Panc1 (cell line): ENCODE measurements around the gene BAMBI. TPM values are rescaled to one million over a fixed set of nuclear protein-coding genes. Genes with fewer than 3 reads are reported as not detected.

Experiments used
- ATAC-seq: fragments of 200-7000 bp; cut with Tn5 transposase; 2 replicates; pipeline ENCODE4 v1.9.1; 2020; ENCODE audit warnings: mild to moderate bottlenecking, moderate library complexity
- BruUV-seq: library from RNA; stranded (reverse); fragments of 400-500 nt; replicated peaks from 2 replicates; lab custom pipeline; 2021; lab: Mats Ljungman, UMichigan
- CTCF ChIA-PET: fragments of 300-600 bp; sonication (Branson Sonifier 250); formaldehyde crosslinking; loops from one replicate; lab custom pipeline; 2022; ENCODE audit warnings: antibody characterized with exemption; lab: Charles Lee
- POLR2A ChIA-PET: fragments of 300-600 bp; sonication (Branson Sonifier 250); formaldehyde crosslinking; loops from one replicate; lab custom pipeline; 2022; ENCODE audit warnings: antibody characterized with exemption; lab: Charles Lee
- DNase-seq: peaks from one replicate; pipeline ENCODE4 v3.0.0-alpha.2; 2010; ENCODE audit warnings: low read depth, low spot score
- H3K27ac ChIP-seq: 2 replicates; pipeline ENCODE4 v1.5.1; 2011; ENCODE audit warnings: mild to moderate bottlenecking, low read length, inconsistent platforms
- H3K27me3 ChIP-seq: fragments of 200-500 bp; sonication (Bioruptor generic); 2 replicates; pipeline ENCODE4 v1.6.0; 2014; ENCODE audit warnings: low read length, inconsistent platforms; ENCODE audit not compliant: control insufficient read depth, insufficient read depth
- H3K36me3 ChIP-seq: fragments of 200-500 bp; sonication (Bioruptor generic); 2 replicates; pipeline ENCODE4 v1.5.1; 2014; ENCODE audit warnings: inconsistent platforms, mild to moderate bottlenecking, low read length, moderate library complexity; ENCODE audit not compliant: control insufficient read depth, insufficient read depth
- H3K4me1 ChIP-seq: 2 replicates; pipeline ENCODE4 v1.5.1; 2011; ENCODE audit warnings: inconsistent platforms, mild to moderate bottlenecking, low read length, moderate library complexity; ENCODE audit not compliant: control insufficient read depth, insufficient read depth
- H3K4me3 ChIP-seq, 2 experiments: 2 replicates each; pipeline ENCODE4 v1.5.1; 2011 to 2012; ENCODE audit warnings: low read depth in 2 of 2, low read length in 2 of 2, mild to moderate bottlenecking in 2 of 2, inconsistent platforms in 1 of 2, moderate library complexity in 1 of 2
- H3K9me3 ChIP-seq: fragments of 200-500 bp; sonication (Bioruptor generic); 2 replicates; pipeline ENCODE4 v1.5.1; 2014; ENCODE audit warnings: low read depth, mild to moderate bottlenecking, inconsistent platforms, low read length, moderate library complexity; ENCODE audit not compliant: control insufficient read depth, insufficient read depth
- CTCF ChIP-seq: fragments of 450-650 bp; IDR thresholded peaks from 2 replicates; pipeline ENCODE4 v1.5.1; 2017; ENCODE audit warnings: mild to moderate bottlenecking
- POLR2AphosphoS5 ChIP-seq: IDR thresholded peaks from 2 replicates; pipeline ENCODE4 v1.6.1; 2012; ENCODE audit warnings: mild to moderate bottlenecking, low read depth, low read length, moderate library complexity
- REST ChIP-seq, 2 experiments: IDR thresholded peaks; 2 replicates each; pipeline ENCODE4 v1.6.1; 2011 to 2012; ENCODE audit warnings: low read depth in 2 of 2, control low read depth in 1 of 2, low read length in 1 of 2, mild to moderate bottlenecking in 1 of 2, moderate library complexity in 1 of 2; ENCODE audit not compliant: insufficient read depth in 1 of 2
- SIN3A ChIP-seq: IDR thresholded peaks from 2 replicates; pipeline ENCODE4 v1.6.1; 2012; ENCODE audit warnings: low read depth, mild to moderate bottlenecking, low read length, moderate library complexity, borderline replicate concordance; ENCODE audit not compliant: insufficient read depth
- TCF7L2 ChIP-seq: IDR thresholded peaks from 2 replicates; pipeline ENCODE4 v1.6.1; 2011; ENCODE audit warnings: mild to moderate bottlenecking, low read depth, low read length, inconsistent platforms
- in situ Hi-C: cut with HindIII; loops from 2 replicates; pipeline ENCODE4 v1.10.0; 2016; ENCODE audit warnings: low sequenced_read_pairs, low pct_unique_long_range_greater_than_20kb
- intact Hi-C: fragments of 100-400 bp; cut with micrococcal nuclease; formaldehyde crosslinking; loops from one replicate; pipeline ENCODE4 v1.10.0; 2022; ENCODE audit not compliant: unreplicated experiment
- total RNA-seq: library from RNA; stranded (reverse); gene quantifications from one replicate; pipeline ENCODE4 v1.2.1, GENCODE V29; 2021; ENCODE audit not compliant: unreplicated experiment

Gene BAMBI
- total RNA-seq, 1 experiment from 2014 or later = 3.9 TPM

- DNase-seq (no peak), ATAC-seq (peak; percentile 31; the same call in 1 of the 2 replicates)
- Histone ChIP-seq H3K36me3 (peaks cover 3% of the 10 kb centered on the region; the same call in 1 of the 2 replicates), H3K27me3 (peaks cover 16% of the 10 kb centered on the region), H3K4me3 (peak overlapping the region; percentile 41 to 52), H3K4me1 (peaks cover 10% of the 10 kb centered on the region), H3K9me3 (no peaks in the 10 kb centered on the region), H3K27ac (no peak overlapping the region)
- in situ Hi-C loops (no loop called here), intact Hi-C loops (loop anchor here (5.0 kb wide), 1 partner anchor 456 kb away; no protein-coding TSS in a partner anchor)
- ChIA-PET POLR2A (interaction anchor here (0.6 kb wide), 1 partner anchor 492 kb away, joined by 3 read pairs; no protein-coding TSS in a partner anchor), CTCF (interaction anchor here (0.6 to 0.7 kb wide), 4 partner anchors 66 to 583 kb away, joined by 3 to 15 read pairs (median 4); no protein-coding TSS in a partner anchor)
- TF ChIP-seq TCF7L2 (no peak), REST (IDR thresholded peaks at IDR 0.05; ENCODE audit: insufficient read depth in 1 of 2, low read depth in 2 of 2, low read length in 1 of 2) (no peak), SIN3A (no peak)
- no TSS peak for BruUV-seq
Observed at GRCh38 chr10:28676326-28676967, 874 bp upstream of the BAMBI start.

- TF ChIP-seq CTCF = no peak
- TF ChIP-seq POLR2AphosphoS5 = no peak
- TF ChIP-seq TCF7L2 = no peak
- TF ChIP-seq REST (IDR thresholded peaks at IDR 0.05; ENCODE audit: insufficient read depth in 1 of 2, low read depth in 2 of 2, low read length in 1 of 2) = no peak
- no peak for TF ChIP-seq SIN3A
- Histone ChIP-seq H3K27ac (no peak overlapping the region), H3K36me3 (peaks cover 3% of the 10 kb centered on the region; the same call in 1 of the 2 replicates), H3K4me1 (peaks cover 10% of the 10 kb centered on the region), H3K4me3 (peak overlapping the region; percentile 41 to 52), H3K9me3 (no peaks in the 10 kb centered on the region), H3K27me3 (peaks cover 16% of the 10 kb centered on the region)
- in situ Hi-C loops = no loop called here
- POLR2A ChIA-PET = no interaction called here
- CTCF ChIA-PET = interaction anchor here (0.6 kb wide), 1 partner anchor 235 kb away, joined by 5 read pairs; no protein-coding TSS in a partner anchor
- intact Hi-C loops = loop anchor here (5.0 kb wide), 1 partner anchor 454 kb away; no protein-coding TSS in a partner anchor
- no TSS peak for BruUV-seq
- peak; percentile 19; the same call in 1 of the 2 replicates for ATAC-seq
- no peak for DNase-seq
Observed at GRCh38 chr10:28677888-28678686, 766 bp downstream of the BAMBI start.
